Lower leg skin (tissue), 3 donors: Measurements from ENCODE around the gene TAF3.

ENCODE experiments used
- POLR2A ChIP-seq, 2 donors: fragments of 450-650 bp; IDR thresholded peaks; one replicate each; pipeline ENCODE4 v1.6.1; 2016 to 2017; ENCODE audit warnings: antibody characterized with exemption in 2 of 2, mild to moderate bottlenecking in 1 of 2, moderate library complexity in 1 of 2
- TF ChIP-seq, protein P1 (sequence below), 3 donors: fragments of 450-650 bp; IDR thresholded peaks; one replicate each; pipeline ENCODE4 v1.5.1; 2016; ENCODE audit warnings: antibody characterized with exemption in 3 of 3, mild to moderate bottlenecking in 3 of 3, moderate library complexity in 2 of 3

DNA sequence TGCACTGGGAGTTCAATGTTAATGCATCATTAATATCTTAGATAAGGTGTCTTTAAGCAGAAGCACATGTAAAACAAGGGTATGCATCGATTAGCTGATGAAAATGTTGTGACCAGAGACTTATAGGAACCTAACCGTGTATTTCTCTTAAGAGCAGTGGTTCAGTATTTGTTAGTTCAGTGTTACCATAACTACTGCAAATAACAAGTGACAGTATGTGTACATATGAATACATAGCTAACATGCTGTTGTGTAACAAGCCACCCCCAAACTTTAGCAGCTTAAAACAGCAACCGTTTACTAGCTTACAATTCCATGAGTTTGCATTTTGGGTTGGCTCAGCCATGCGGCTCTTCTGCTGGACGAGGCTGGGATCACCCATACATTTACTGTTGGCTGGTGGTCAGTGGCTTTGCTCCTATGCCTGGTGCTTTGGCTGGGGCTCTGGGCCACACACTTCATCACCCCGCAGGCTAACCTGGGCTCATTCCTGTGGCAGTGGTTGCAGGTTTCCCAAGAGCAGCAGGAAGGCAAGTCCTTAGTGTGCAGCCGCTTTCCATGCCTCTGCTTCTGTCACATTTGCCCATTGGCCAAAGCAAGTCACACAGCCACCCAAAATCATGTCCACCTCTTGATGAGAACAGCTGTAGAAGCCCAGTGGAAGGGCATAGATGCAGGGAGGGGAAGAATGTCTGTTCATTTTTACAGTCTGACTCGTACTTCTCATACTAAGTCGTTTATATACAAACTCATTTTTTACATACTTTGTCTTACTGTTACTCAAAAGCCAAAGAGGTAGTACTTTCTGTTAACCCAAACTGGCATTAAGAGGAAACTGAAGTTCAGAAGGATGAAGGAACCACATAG lies 132.9 kb downstream of the TAF3 start:
- TF ChIP-seq, protein P1, sequence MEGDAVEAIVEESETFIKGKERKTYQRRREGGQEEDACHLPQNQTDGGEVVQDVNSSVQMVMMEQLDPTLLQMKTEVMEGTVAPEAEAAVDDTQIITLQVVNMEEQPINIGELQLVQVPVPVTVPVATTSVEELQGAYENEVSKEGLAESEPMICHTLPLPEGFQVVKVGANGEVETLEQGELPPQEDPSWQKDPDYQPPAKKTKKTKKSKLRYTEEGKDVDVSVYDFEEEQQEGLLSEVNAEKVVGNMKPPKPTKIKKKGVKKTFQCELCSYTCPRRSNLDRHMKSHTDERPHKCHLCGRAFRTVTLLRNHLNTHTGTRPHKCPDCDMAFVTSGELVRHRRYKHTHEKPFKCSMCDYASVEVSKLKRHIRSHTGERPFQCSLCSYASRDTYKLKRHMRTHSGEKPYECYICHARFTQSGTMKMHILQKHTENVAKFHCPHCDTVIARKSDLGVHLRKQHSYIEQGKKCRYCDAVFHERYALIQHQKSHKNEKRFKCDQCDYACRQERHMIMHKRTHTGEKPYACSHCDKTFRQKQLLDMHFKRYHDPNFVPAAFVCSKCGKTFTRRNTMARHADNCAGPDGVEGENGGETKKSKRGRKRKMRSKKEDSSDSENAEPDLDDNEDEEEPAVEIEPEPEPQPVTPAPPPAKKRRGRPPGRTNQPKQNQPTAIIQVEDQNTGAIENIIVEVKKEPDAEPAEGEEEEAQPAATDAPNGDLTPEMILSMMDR (IDR thresholded peaks at IDR 0.05), result no peak
- TF ChIP-seq POLR2A (IDR thresholded peaks at IDR 0.05), result no peak
